ENCODE measurements around the gene NPDC1. TPM values are rescaled to one million over a fixed set of nuclear protein-coding genes. Genes with fewer than 3 reads are reported as not detected.
"Not testable (repeated sequence)": the region's sequence is repeated elsewhere in the genome, so short reads cannot be mapped to it uniquely, and the experiment has no call there.

Gene NPDC1
- total RNA-seq, 1 experiment from 2014 or later = 25.4 TPM

GRCh38 chr9:137006116-137007003 is 39.6 kb downstream of the NPDC1 start:
- no peaks in the 10 kb centered on the region for H3K79me2 ChIP-seq (ENCODE audit: low read length)
- no peaks in the 10 kb centered on the region for H4K20me1 ChIP-seq (ENCODE audit: low read length)
- no peak overlapping the region for H2AFZ ChIP-seq (ENCODE audit: low read length)
- no peaks in the 10 kb centered on the region for H3K27me3 ChIP-seq (ENCODE audit: low read length)
- no peak overlapping the region for H3K27ac ChIP-seq (ENCODE audit: low read length)
- no peak overlapping the region for H3K4me2 ChIP-seq (ENCODE audit: low read length)
- no peaks in the 10 kb centered on the region for H3K9me3 ChIP-seq (ENCODE audit: low read length)
- POLR2A ChIA-PET (ENCODE audit: unreplicated experiment) = no interaction called here
- no peak overlapping the region for H3K4me3 ChIP-seq (ENCODE audit: low read length)
- TF ChIP-seq EZH2 (IDR thresholded peaks at IDR 0.05; ENCODE audit: low read length, unreplicated experiment) (no peak), EZH2phosphoT487 (IDR thresholded peaks at IDR 0.05; ENCODE audit: borderline replicate concordance, low read length) (no peak)
- TF ChIP-seq, protein P1, sequence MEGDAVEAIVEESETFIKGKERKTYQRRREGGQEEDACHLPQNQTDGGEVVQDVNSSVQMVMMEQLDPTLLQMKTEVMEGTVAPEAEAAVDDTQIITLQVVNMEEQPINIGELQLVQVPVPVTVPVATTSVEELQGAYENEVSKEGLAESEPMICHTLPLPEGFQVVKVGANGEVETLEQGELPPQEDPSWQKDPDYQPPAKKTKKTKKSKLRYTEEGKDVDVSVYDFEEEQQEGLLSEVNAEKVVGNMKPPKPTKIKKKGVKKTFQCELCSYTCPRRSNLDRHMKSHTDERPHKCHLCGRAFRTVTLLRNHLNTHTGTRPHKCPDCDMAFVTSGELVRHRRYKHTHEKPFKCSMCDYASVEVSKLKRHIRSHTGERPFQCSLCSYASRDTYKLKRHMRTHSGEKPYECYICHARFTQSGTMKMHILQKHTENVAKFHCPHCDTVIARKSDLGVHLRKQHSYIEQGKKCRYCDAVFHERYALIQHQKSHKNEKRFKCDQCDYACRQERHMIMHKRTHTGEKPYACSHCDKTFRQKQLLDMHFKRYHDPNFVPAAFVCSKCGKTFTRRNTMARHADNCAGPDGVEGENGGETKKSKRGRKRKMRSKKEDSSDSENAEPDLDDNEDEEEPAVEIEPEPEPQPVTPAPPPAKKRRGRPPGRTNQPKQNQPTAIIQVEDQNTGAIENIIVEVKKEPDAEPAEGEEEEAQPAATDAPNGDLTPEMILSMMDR (conservative IDR thresholded peaks at IDR 0.05; ENCODE audit: low read depth, low read length) = no peak
- no peak for DNase-seq
- H3K4me1 ChIP-seq (ENCODE audit: insufficient read depth, low read length) = no peaks in the 10 kb centered on the region
- no peaks in the 10 kb centered on the region for H3F3A ChIP-seq (ENCODE audit: low read length, unreplicated experiment)
- no peak for ATAC-seq
- CTCF ChIA-PET = no interaction called here
- H3K9me2 ChIP-seq (replicated peaks; ENCODE audit: low read length) = no peaks in the 10 kb centered on the region
- intact Hi-C loops (cut with micrococcal nuclease) = no loop called here
- no TSS peak for BruUV-seq (replicated peaks)
- H3K36me3 ChIP-seq (ENCODE audit: low read depth, low read length) = no peaks in the 10 kb centered on the region
- no peak overlapping the region for H3K9ac ChIP-seq (ENCODE audit: low read length)

DNA sequence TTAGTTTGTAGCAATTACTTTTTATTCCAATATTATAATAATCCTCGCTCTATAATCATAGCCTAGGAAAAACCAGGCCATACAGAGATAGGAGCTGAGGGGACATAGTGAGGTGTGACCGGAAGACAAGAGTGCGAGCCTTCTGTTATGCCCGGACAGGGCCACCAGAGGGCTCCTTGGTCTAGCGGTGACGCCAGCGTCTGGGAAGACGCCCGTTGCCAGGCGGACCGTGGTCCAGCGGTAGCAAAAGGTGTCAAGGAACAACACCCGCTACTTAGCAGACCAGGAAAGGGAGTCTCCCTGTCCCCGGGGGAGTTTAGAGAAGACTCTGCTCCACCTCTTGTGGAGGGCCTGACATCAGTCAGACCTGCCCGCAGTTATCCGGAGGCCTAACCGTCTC is 41.7 kb downstream of the NPDC1 start:
- H3K4me2 ChIP-seq (ENCODE audit: low read length); intact Hi-C loops (cut with micrococcal nuclease); POLR2A ChIA-PET (ENCODE audit: unreplicated experiment); H3K4me3 ChIP-seq (ENCODE audit: low read length); H3F3A ChIP-seq (ENCODE audit: low read length, unreplicated experiment); H3K27ac ChIP-seq (ENCODE audit: low read length); H3K27me3 ChIP-seq (ENCODE audit: low read length); ATAC-seq; BruUV-seq (replicated peaks); H4K20me1 ChIP-seq (ENCODE audit: low read length); CTCF ChIA-PET; H3K9me2 ChIP-seq (replicated peaks; ENCODE audit: low read length); H3K79me2 ChIP-seq (ENCODE audit: low read length); DNase-seq; H3K9me3 ChIP-seq (ENCODE audit: low read length); H3K36me3 ChIP-seq (ENCODE audit: low read depth, low read length); H2AFZ ChIP-seq (ENCODE audit: low read length); H3K9ac ChIP-seq (ENCODE audit: low read length); H3K4me1 ChIP-seq (ENCODE audit: insufficient read depth, low read length): not testable (repeated sequence)

DNA sequence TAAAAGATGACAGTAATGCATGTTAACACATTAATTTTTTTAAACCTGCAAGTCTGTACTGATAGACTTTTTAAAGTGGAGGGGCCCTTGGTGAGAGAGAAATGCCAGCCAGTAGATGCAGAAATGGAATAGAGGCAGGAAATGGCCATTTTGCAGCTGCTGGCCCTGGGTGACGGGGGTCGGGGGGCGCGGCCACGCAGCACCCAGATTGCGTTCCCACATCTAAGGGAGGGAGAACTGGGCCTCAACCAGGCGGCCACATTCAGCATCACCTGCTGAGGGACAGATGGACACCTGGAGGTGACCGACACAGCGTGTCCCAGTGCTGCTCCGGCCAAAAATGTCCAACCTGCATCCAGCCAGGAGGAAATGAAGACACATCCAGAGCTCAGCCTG is 43.3 kb downstream of the NPDC1 start:
- no peaks in the 10 kb centered on the region for H3K9me3 ChIP-seq (ENCODE audit: low read length)
- no peaks in the 10 kb centered on the region for H3K36me3 ChIP-seq (ENCODE audit: low read depth, low read length)
- TF ChIP-seq EZH2 (IDR thresholded peaks at IDR 0.05; ENCODE audit: low read length, unreplicated experiment) (no peak), EZH2phosphoT487 (IDR thresholded peaks at IDR 0.05; ENCODE audit: borderline replicate concordance, low read length) (no peak)
- TF ChIP-seq, protein P1 (conservative IDR thresholded peaks at IDR 0.05; ENCODE audit: low read depth, low read length) = no peak
- ATAC-seq (no peak), DNase-seq (no peak)
- no peaks in the 10 kb centered on the region for H3K4me1 ChIP-seq (ENCODE audit: insufficient read depth, low read length)
- H3K9ac ChIP-seq (ENCODE audit: low read length) = no peak overlapping the region
- no peaks in the 10 kb centered on the region for H4K20me1 ChIP-seq (ENCODE audit: low read length)
- BruUV-seq (replicated peaks) = no TSS peak
- H3K27me3 ChIP-seq (ENCODE audit: low read length) = no peaks in the 10 kb centered on the region
- intact Hi-C loops (cut with micrococcal nuclease) = no loop called here
- H3K9me2 ChIP-seq (replicated peaks; ENCODE audit: low read length) = no peaks in the 10 kb centered on the region
- CTCF ChIA-PET = no interaction called here
- no peaks in the 10 kb centered on the region for H3F3A ChIP-seq (ENCODE audit: low read length, unreplicated experiment)
- H3K4me2 ChIP-seq (ENCODE audit: low read length) = no peak overlapping the region
- no peaks in the 10 kb centered on the region for H3K79me2 ChIP-seq (ENCODE audit: low read length)
- H2AFZ ChIP-seq (ENCODE audit: low read length) = no peak overlapping the region
- H3K27ac ChIP-seq (ENCODE audit: low read length) = no peak overlapping the region
- no peak overlapping the region for H3K4me3 ChIP-seq (ENCODE audit: low read length)
- POLR2A ChIA-PET (ENCODE audit: unreplicated experiment) = no interaction called here
